HG03280 (cell line): ENCODE results near the gene ALDH4A1.

Experiments used
- ATAC-seq: cut with Tn5 transposase; IDR thresholded peaks from one replicate; pipeline ENCODE4 v1.9.1; 2021; ENCODE audit warnings: mild to moderate bottlenecking, moderate library complexity; ENCODE audit not compliant: unreplicated experiment

ALDH4A1 gene

DNA sequence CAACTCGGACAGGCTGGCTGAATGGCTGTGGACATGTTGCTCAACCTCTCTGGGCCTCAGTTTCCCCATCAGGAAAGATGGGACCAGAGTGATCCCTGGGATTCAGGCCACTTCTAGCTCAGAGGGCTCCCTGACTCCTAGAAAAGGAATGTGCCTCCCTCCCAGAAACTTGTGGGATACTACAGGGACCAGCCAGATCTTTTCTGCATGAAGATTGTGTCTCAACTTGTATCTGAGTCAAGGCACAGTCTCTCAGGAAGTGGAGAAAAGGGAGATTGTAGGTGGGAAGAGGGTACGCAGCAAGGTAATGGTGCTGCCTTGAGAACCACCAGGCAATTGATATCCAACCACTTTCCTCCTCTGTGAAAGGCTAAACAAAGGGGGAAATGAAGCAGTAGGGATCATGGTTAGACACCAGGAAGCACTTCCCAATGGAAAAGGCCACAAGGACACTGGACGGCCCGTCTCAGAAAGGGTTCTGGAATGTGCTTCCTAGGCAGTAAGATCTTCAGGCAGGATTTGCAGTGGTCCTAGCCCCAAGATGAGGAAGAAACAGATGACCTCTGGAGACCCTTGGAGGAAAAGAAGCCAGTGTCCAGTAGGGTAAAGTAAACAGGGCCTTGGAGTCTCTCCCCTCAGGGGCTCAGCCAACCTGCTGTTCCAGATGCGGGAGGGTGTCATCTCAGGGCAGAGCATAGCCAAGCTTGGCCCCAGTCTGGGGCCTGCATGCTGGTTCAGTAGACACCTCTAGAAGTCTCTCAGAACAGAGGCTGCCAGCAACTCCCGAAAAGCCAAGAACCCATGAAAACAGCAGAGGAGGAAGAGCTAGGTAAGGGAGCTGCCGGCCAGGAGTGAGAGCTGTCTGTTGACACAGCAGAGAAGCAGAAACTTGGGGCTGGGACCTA is 37.3 kb upstream of the ALDH4A1 start:
- no peak for ATAC-seq

DNA sequence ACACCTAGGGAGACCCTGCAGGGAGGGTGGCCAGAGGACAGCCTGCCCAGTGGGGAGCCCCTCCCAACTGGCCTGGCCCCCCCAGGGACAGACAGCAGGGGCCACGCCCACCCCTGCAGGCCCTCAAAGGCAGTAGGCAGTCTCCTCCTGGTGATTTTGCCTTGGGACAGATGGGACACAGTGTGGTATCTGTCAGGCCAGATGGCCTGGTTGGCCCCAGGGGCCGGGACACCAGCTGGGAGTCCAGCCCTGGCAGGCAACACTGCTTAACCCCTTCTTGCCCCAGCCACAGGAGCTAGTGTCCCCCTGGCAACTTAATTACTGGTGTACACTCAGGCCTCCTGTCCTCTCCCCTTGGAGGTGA is 36.3 kb upstream of the ALDH4A1 start:
- ATAC-seq: no peak

DNA sequence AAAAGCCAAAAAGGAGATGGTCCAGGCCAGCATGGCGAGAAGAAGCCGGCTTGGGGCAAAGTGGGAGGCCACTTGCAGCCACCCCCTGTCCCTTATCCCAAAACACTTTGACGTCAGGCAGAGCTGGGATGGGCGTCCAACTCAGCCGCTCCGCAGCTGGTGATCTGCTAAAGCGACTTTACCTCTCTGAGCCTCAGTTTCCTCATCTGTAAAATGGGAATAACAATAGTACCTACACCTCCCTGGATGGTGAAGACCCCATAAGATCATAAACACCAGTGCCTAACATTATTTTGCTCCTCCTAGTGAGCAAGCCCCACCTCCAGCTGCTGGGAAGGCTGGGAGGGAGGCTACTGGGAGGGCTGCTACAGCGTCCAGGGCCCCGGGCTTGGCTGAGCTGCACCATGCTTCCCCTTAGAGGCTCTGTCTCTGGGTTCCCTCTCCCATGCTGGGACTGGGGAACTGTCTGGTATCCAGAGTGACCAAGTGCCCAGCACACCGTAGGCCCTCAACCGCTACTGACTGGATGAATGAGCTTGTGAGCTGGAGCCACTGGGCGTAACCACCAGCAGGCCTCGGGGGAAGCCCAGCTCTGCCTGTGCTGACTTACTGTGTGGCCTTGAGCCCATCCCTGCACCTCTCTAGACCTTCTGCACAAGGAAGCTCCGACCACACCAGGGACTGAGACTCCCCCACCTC is 35.8 kb upstream of the ALDH4A1 start:
- ATAC-seq: no peak

DNA sequence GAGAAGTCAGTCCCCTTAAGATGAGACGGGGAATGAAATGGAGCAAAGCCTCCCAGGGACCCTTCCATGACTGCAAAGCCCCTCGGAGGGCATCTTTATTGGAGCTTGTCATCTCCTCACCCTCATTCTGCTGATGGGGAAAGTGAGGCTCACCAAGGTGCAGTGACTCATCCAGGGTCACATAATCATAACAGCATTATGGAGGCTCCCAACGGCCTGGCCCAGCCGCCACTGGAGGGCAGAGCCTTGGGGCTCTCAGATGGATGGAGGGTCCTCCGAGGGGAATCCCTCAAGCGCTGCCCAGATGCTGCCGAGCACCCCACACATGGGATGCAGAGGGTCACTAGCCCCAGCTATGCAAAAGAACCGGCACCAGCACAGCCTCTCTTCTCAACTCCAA is 35.2 kb upstream of the ALDH4A1 start:
- no peak for ATAC-seq

DNA sequence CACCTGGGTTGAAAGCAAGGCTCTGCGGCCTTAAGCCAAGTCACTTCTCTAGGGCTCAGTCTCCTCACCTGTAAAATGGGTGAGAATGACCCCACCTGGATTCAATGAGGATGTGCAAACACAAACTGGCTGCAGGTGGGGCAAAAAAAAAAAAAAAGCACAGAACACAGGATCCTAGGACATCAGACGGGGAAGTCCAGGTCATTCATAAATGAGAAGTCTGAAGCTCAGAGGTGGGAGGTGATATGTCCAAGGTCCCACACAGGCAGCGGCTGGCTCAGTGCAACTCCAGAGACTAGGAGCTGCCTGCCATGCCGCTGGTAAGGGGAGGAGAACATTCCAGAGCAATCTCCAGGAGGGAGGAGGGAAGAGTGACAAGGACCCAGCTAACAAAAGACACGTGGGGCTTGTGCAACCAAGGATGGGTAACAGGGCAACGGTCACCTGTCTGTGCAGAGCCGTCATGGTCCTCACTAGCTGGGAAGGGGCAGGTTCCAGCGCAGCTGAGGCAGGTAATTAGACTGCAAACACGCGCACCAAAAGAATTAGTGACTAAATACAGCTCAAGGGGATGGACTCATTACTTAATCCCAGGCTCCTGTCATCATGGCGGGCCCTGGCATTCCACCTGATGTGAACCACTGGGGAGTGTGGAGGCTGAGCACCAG is 34.6 kb upstream of the ALDH4A1 start:
- ATAC-seq: no peak

DNA sequence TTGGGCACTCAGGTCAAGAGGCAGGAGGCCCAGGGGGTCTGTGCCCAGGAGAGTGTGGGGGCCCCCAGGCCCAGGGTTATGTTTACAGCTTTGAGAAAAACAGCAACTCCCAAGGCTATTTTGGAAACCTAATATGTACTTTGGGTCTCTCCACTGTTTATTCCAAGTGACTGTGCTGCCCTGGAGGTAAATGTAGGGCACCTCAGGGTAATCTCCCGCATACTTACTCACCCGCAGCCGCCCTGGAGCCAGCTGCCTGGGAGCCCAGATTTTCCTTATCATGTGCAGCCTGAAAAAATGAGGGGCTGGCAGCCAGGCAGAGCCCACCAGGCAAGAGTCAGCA is 34.1 kb upstream of the ALDH4A1 start:
- no peak for ATAC-seq

DNA sequence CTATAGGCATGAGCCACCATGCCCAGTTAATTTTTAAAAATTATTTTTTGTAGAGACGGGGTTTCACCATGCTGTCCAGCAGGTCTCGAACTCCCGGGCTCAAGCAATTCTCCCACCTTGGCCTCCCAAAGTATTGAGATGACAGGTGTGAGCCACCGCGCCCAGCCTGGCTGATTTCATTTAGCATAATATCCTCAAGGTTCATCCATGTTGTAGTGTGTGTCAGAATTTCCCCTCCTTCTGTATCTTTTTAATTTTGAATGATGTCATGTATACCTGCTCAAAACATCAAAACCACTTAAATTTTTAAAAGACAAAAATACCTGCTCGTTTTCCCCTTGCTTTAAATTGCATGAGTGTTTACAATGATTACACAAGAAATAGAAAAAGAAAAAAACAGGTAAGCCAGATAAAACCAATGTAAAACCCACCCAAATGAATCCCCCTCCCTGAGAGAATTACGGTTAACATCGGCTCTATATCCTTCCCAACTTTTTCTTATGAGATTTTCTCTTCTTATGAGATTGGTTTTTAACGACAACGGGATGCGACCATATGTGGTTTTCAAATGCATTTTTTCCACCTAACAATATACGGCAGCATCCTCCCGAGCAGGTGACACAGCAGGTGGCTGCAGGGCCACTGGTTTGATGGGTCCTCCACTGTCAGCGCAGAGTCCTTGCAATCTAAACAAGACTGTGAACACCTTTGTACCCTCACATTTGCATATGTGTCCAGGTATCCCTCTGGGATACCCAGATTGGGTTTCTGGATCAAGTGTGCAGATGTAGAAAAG is 32.0 kb upstream of the ALDH4A1 start:
- no peak for ATAC-seq

DNA sequence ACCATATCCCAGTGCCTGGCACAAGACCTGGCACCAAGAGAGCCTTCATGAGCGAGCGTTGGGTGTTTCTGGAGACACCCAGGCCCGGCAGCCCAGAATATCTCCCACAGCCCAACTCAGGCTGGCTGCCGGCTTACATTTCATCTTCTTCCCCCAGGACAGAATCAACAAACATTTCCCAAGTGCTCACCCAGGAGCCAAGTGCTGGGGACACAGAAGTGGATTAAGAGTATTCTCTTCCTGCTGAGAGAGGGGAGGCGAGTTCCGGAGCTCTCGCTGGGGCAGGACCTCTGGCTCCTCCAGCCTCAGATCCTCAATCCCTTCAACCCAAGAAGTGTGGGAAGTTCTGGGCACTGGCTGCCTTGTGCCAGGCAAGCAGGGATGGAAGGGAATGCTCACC is 30.5 kb upstream of the ALDH4A1 start:
- no peak for ATAC-seq

DNA sequence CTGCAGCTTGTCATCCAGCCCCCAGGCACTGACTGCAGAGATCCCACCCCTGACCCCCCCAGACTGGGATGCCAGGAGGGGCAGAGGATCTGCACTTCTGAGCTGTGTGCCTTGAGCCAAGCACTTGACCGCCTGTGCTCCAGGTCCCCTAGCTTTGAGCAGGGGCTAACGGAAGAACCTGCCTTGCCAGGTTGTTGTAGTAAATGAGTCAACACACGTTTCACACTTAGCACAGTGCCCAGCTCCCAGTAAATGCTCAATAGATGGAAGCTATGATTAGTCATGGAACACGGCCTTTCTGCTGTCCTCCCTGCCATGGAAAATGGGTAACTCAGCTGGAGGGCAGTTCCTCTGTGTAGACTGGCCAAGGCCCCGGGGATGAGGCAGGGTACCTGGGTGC is 30.0 kb upstream of the ALDH4A1 start:
- no peak for ATAC-seq

DNA sequence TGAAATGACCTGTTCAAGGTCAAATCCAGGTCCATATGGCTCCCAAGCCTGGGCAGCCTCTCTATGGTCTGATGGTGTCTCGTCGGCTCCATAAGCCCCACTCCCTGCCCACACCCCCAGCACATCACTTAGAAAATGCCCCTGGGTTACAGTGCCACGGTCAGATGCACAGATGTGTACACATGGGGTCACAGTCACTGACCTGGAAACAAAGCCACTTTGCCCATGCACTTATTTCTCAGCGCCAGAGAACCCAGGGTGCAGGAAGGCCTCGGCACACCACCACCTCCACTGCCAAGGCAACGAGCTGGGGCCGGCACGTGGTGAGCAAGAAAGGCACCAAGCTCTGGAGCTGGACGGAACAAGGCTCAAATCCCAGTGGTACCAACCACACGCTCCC is 29.4 kb upstream of the ALDH4A1 start:
- ATAC-seq: no peak

DNA sequence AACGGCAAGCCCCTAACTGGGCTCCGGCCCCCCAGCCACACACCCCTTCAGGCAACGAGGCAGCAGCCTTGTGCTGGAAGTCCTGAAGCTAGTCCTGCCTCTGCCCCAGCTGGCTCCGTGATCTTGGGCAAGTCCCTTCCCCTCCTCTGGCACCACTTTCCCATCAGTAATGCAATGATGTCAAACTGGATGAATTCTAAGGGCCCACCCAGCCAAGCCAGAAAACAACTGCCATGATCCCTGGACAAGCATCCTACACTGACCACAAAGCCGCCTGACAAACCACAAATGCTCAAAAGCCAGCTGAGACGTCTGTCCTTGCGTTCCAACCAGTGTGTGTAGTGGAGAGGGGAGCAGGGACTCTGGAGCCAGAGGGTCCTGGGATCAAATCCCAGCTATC is 27.3 kb upstream of the ALDH4A1 start:
- ATAC-seq: no peak

DNA sequence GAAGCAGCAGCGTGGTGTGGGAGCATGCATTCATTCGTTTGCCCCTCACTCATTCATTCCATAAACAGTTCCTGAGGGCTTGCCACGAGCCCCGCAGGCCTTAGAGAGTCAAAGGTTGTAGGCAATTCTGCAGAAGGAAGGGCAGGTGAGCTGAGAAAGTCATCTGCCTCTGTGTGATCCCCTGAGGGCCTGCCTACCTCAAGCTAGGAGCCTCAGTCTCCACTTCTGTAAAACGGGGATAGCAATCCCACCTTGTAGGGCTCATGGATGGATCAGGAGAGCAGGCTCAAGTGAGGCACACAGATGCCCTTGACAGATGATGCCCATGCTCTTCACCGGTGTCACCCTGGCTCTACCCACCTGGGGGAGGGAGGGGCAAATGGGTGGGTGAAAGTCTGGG is 26.6 kb upstream of the ALDH4A1 start:
- no peak for ATAC-seq

DNA sequence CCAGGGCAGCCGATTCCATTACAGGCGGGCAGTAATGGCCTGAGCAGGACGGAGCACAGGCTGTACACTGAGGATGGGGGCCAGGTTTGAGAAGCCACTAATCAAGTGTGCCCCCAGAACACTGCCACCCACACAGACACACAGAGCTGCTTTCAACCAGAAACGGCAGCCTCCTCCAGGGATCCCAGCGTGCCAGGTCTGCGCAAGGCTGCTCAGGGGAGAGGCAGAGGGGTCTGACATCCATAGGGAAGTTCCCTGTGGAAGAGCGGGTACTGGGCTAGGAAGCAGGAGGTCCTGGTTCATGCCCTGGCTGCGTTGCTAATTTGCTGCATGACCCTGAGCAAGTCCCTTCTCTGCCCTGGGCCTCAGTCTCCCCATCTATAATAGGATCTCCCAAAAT is 26.1 kb upstream of the ALDH4A1 start:
- ATAC-seq: no peak

DNA sequence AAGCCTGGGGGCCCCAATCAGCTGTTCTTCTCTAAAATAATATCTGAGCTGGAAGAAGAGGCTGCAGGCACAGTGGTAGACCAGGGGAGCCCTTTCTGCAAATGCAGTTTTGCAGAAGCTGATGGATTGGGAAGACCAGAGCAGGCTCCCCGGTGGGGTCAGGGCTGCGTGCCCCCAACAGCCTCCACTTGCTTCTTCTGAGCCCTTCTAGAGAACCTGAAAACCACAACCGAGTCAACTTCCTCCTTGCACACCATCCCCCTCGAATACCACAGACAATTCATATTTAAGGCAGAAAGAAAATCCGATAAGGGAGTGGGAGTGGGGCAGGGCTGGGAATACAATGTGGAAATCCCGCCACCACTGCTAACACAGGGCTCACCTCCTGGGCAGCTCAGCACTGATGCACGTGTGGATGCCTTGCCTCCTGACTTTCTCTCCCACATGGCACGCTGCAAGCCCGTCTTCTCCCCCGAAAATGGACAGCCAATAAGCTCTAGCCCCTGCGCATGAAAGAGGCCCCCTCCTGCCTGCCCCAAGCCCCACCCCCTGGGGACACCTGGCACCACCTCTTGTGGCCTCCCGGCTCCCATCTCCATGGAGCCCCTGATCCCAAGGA is 25.4 kb upstream of the ALDH4A1 start:
- ATAC-seq: peak; percentile 29

DNA sequence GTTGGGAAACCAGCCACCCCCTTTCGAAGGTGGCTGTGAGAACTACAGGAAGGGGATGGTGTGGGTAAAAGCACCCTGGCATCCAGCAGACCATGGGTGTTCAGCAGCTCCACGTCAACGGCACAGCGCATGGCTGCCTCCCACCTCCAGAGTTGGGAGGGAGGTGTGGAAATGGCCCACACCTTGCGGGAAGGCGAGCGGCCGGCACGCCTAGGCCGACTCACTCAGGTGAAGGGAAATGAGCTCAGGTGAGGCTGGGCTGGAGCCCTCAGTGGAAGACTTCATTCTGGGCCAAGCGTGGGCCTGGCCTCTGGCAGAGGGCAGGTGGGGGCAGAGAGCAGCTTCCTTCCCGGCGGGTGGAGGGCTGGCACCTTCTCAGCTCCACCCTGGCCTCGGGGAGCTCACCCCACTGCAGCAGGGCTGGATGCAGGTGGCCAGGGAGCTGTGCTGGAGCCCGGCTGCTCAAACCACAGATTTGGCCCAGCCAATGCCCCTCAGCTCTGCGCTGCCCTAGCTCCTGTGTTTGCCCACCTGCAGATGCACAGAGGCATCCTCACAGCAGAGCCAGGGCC is 24.8 kb upstream of the ALDH4A1 start:
- ATAC-seq: peak; percentile 25

DNA sequence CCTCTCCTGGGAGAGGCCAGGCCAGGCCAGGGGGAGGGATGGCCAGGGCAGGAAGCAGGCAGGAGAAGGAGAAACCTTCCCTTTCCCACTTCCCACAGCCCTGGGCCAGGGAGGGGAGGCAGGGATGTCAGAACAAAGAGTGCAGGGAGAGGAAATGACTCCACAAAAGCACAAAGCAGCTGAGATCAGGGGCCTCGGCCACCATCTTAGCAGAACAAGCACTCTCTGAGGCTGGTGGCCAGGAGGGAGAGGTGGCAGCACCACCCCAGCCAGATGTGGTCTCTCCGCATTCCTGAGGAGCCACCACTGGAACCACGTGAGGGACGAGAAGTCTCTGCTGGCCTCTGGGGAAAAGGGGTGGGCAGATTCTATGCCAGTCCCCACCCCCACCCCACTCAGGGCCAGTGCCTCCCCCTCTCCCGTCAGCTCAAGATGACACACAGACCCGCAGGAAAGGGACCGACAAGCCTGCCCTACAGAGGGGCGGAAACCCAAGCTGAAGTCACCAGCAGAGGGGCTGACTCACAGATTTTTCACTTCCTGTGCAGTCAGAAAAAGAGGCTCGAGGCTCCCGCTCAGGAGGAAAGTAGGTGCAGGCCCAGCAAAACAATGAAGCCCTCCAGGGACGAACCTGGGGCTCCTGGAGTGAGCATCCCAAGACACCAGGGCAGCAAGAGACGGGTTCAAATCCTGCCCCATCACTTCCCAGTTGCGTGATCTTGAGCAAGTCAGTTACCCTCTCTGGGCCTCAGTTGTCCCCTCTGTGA is 24.1 kb upstream of the ALDH4A1 start:
- ATAC-seq: peak; percentile 70

DNA sequence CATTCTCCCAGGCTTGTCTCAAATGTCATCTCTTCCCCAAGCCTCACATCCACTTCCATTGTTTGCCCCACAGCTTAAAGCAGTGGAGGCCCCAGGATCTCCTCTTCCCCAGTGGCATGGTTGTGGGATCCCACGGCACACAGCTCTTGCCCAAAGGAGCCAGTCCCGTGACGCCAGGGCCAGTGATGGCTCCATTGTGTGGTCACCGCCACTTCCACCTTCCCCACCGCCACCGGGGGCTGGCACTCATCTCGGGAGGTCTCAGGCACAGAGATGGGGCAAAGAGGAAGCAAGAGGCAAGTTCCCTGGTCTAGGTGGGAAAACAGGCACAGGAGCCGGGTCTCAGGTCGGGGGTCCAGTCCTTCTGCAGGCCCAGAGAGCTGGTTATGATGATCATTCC is 22.9 kb upstream of the ALDH4A1 start:
- ATAC-seq: no peak

DNA sequence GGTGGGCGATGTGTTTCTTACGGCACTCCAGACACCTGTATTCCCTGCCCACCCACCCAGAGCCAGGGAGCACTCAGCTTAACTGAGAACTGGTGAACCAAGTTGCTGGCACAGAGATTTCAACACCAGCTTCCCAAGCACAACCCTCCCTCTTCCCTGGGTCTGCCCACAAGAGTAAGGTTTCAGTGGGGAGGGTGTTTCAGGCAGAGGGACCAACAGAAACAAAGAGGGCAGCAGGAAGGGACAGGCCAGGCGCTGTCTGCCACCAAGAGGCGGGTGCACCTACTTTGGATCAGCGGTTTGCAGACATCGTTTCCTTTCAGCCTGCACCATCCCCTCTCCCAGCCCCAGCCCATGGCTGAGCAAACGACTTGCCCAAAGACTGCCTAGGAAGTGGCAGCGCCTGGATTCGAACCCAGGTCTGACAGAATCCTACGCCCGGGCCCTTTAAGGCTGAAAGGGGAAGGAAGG is 21.9 kb upstream of the ALDH4A1 start:
- ATAC-seq: no peak

DNA sequence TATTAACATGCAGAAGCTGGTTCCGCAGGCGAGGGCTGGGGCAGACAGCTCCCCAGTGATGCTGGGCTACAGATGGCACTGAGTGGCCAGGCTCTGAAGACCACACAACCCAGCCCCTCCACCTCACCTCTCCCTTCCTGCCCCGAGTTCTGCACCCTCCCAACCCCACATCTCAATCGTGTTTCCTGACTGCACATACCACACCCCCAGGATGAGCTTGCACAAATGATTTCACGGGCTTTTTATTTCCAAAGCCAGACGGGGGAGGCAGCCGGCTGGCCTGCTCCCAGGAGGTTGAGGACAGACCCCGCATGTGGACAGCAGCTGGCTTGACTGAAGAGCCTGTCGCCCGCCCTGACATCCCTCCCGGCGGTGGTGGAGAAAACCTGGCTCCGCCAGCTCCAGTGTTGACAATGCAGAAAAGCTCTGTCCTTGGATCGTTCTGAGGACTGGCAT is 21.4 kb upstream of the ALDH4A1 start:
- ATAC-seq: no peak
